ENCODE results near the gene PUS1.

DNA sequence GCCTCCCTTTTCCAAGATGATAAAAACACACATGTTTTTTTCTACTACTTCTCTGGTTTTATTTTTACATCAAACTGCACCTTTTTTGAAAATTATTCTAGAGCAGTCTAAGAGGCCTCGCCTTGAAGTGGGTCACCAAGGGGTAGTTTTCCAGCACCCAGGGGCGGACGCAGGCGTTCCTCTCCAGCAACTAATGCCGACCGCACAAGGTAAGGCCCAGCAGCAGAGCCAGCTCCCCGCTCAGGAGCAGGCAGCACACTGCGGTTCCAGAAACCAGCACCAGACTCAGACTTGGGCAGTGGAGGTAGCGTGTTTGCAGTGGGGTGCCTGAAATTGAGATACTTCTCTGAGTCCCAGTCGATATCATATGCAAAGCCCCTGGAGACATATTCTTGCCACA, 52.3 kb downstream of the PUS1 start:
- TF ChIP-seq TAF1 (IDR thresholded peaks at IDR 0.05; ENCODE audit: low read depth): no peak
- no peak for TF ChIP-seq YY1 (IDR thresholded peaks at IDR 0.05; ENCODE audit: low read depth)
- no peak for TF ChIP-seq FOXM1 (IDR thresholded peaks at IDR 0.05; ENCODE audit: borderline replicate concordance, low read depth)
- no peak for TF ChIP-seq CREB1 (IDR thresholded peaks at IDR 0.05; ENCODE audit: low read depth)
- TF ChIP-seq EGR1 (IDR thresholded peaks at IDR 0.05): no peak
